HepG2 (cell line): Measurements from ENCODE around the gene PRXL2A.

ENCODE experiments used
- CTCF ChIP-seq: sonication (generic); formaldehyde crosslinking; IDR thresholded peaks from 2 replicates; pipeline ENCODE4 v1.5.0; 2020; ENCODE audit warnings: mild to moderate bottlenecking, missing genetic modification reagents, moderate library complexity
- TFE3 ChIP-seq: IDR thresholded peaks from 2 replicates; pipeline ENCODE4 v1.6.1; 2016
- ZBTB26 ChIP-seq: IDR thresholded peaks from 2 replicates; pipeline ENCODE4 v1.6.1; 2016; ENCODE audit warnings: missing compliant biosample characterization, missing genetic modification reagents, borderline replicate concordance

- TF ChIP-seq TFE3 (CRISPR knock-in tag) (peak; percentile 82), CTCF (CRISPR knock-in tag) (peak; percentile 15; the same call in 1 of the 2 replicates), ZBTB26 (CRISPR knock-in tag) (no peak)
These were observed at the start of gene PRXL2A for GRCh38 chr10:80408242-80409101.
